Hematopoietic multipotent progenitor cell treated with erythropoietin and hydrocortisone succinate and interleukin-3 and kit ligand, for 4 days (in vitro differentiated cells): Measurements from ENCODE around the gene DUSP22.
A peak's percentile ranks its signal among the peaks of the same experiment; 100 is the strongest.

Source experiments
- DNase-seq: peaks from one replicate; pipeline ENCODE4 v3.0.0-alpha.2; 2015

DUSP22 gene

GRCh38 chr6:382883-383810 is 90.9 kb downstream of the DUSP22 start:
- DNase-seq, result no peak

GRCh38 chr6:383856-384255 is 91.6 kb downstream of the DUSP22 start:
- no peak for DNase-seq

- DNase-seq, result no peak
Observed at GRCh38 chr6:384898-385297, 92.6 kb downstream of the DUSP22 start.

- DNase-seq, result no peak
Observed at GRCh38 chr6:385614-386013, 93.3 kb downstream of the DUSP22 start.

- no peak for DNase-seq
Observed at GRCh38 chr6:386688-387266, 94.5 kb downstream of the DUSP22 start.

GRCh38 chr6:387293-387741 is 95.0 kb downstream of the DUSP22 start:
- no peak for DNase-seq

- DNase-seq, result no peak
Observed at GRCh38 chr6:388202-388903, 96.1 kb downstream of the DUSP22 start.

GRCh38 chr6:389143-389542 is 96.9 kb downstream of the DUSP22 start:
- DNase-seq, result no peak

- no peak for DNase-seq
Observed at GRCh38 chr6:389622-390021, 97.3 kb downstream of the DUSP22 start.

GRCh38 chr6:390914-391558 is 98.7 kb downstream of the DUSP22 start:
- DNase-seq, result peak; percentile 39

- DNase-seq, result peak; percentile 37
Observed at GRCh38 chr6:391559-392440, 99.5 kb downstream of the DUSP22 start, which contains the start of gene IRF4. Gene IRF4 (plus strand): TSS chr6:391752. CDS start chr6:393153, 1,401 bp downstream.

GRCh38 chr6:392441-393390 is 100.4 kb downstream of the DUSP22 start:
- DNase-seq, result peak; percentile 45

- no peak for DNase-seq
Observed at GRCh38 chr6:393391-394221, 101.3 kb downstream of the DUSP22 start.

GRCh38 chr6:394641-395289 is 102.5 kb downstream of the DUSP22 start:
- no peak for DNase-seq

GRCh38 chr6:395432-396125 is 103.3 kb downstream of the DUSP22 start:
- no peak for DNase-seq

GRCh38 chr6:396126-396520 is 103.8 kb downstream of the DUSP22 start:
- no peak for DNase-seq

- no peak for DNase-seq
Observed at GRCh38 chr6:397056-397455, 104.8 kb downstream of the DUSP22 start.

GRCh38 chr6:397604-398003 is 105.3 kb downstream of the DUSP22 start:
- DNase-seq, result no peak

GRCh38 chr6:398065-398464 is 105.8 kb downstream of the DUSP22 start:
- DNase-seq, result no peak
